ENCODE measurements around the gene EIF4EBP3.
"Not testable (repeated sequence)": the region's sequence is repeated elsewhere in the genome, so short reads cannot be mapped to it uniquely, and the experiment has no call there.

Gene EIF4EBP3

GRCh38 chr5:140576776-140577201, 29.3 kb downstream of the EIF4EBP3 start:
- DNase-seq (ENCODE audit: low read depth, low spot score), result peak; percentile 29

GRCh38 chr5:140579188-140579747, 31.8 kb downstream of the EIF4EBP3 start:
- DNase-seq (ENCODE audit: low read depth, low spot score), result not testable (repeated sequence)

GRCh38 chr5:140587495-140587894, 40.0 kb downstream of the EIF4EBP3 start:
- DNase-seq (ENCODE audit: low read depth, low spot score), result no peak

- no peak for DNase-seq (ENCODE audit: low read depth, low spot score)
Measured at GRCh38 chr5:140588311-140589070, 41.0 kb downstream of the EIF4EBP3 start.

GRCh38 chr5:140590861-140591260, 43.4 kb downstream of the EIF4EBP3 start:
- no peak for DNase-seq (ENCODE audit: low read depth, low spot score)

- no peak for DNase-seq (ENCODE audit: low read depth, low spot score)
Measured at GRCh38 chr5:140591747-140592372, 44.4 kb downstream of the EIF4EBP3 start.

GRCh38 chr5:140593070-140593469, 45.6 kb downstream of the EIF4EBP3 start:
- not testable (repeated sequence) for DNase-seq (ENCODE audit: low read depth, low spot score)

- DNase-seq (ENCODE audit: low read depth, low spot score), result no peak
Measured at GRCh38 chr5:140594169-140594568, 46.7 kb downstream of the EIF4EBP3 start.

- DNase-seq (ENCODE audit: low read depth, low spot score), result no peak
Measured at GRCh38 chr5:140595538-140596300, 48.3 kb downstream of the EIF4EBP3 start.

- DNase-seq (ENCODE audit: low read depth, low spot score), result peak; percentile 62
Measured at GRCh38 chr5:140596321-140596741, 48.9 kb downstream of the EIF4EBP3 start.

- no peak for DNase-seq (ENCODE audit: low read depth, low spot score)
Measured at GRCh38 chr5:140598836-140599235, 51.4 kb downstream of the EIF4EBP3 start.
